ENCODE measurements around the gene USP46. TPM values are rescaled to one million over a fixed set of nuclear protein-coding genes. Genes with fewer than 3 reads are reported as not detected.

The USP46 gene
- total and polyA plus RNA-seq, 2 of the 13 experiments (the other 11 are each of a cell fraction or from before 2014, with no cell fraction given), result 4.7 to 17.4 TPM

- no peak for FAIRE-seq
- Histone ChIP-seq H3K9me3 (ENCODE audit: low read length) (peaks cover 8% of the 10 kb centered on the region), H3K27ac (ENCODE audit: extremely low read length, insufficient read depth, low read length) (no peak overlapping the region), H3K4me1 (ENCODE audit: insufficient read depth, low read length) (peaks cover 43% of the 10 kb centered on the region), H3K9ac (ENCODE audit: insufficient read depth, low read depth, low read length) (peak overlapping the region; percentile 90; the same call in 1 of the 2 replicates), H2AFZ (ENCODE audit: low read length) (no peak overlapping the region), H3K36me3 (replicated peaks in 1 of 2; ENCODE audit: control insufficient read depth in 1 of 2, insufficient read depth in 2 of 2, low read length in 2 of 2) (no peaks in the 10 kb centered on the region), H3K27me3 (ENCODE audit: control insufficient read depth in 1 of 2, insufficient read depth in 2 of 2, low read length in 2 of 2) (no peaks in the 10 kb centered on the region; a peak in 1 of 5 replicates), H3K4me2 (ENCODE audit: low read depth, low read length) (peak overlapping the region; percentile 96), H3K4me3 (replicated peaks in 1 of 3; ENCODE audit: insufficient read depth in 1 of 3, low read depth in 2 of 3, low read length in 3 of 3) (no peak overlapping the region), H4K20me1 (ENCODE audit: insufficient read depth, low read length) (no peaks in the 10 kb centered on the region), H3K79me2 (ENCODE audit: insufficient read depth, low read length) (peaks cover 10% of the 10 kb centered on the region)
- 96% methylated on average over 6 of the region's 6 CpGs for WGBS (ENCODE audit: low lambda C conversion rate)
- no peak for TF ChIP-seq ZBTB43 (CRISPR knock-in tag; conservative IDR thresholded peaks at IDR 0.05)
- TF ChIP-seq, protein P1, sequence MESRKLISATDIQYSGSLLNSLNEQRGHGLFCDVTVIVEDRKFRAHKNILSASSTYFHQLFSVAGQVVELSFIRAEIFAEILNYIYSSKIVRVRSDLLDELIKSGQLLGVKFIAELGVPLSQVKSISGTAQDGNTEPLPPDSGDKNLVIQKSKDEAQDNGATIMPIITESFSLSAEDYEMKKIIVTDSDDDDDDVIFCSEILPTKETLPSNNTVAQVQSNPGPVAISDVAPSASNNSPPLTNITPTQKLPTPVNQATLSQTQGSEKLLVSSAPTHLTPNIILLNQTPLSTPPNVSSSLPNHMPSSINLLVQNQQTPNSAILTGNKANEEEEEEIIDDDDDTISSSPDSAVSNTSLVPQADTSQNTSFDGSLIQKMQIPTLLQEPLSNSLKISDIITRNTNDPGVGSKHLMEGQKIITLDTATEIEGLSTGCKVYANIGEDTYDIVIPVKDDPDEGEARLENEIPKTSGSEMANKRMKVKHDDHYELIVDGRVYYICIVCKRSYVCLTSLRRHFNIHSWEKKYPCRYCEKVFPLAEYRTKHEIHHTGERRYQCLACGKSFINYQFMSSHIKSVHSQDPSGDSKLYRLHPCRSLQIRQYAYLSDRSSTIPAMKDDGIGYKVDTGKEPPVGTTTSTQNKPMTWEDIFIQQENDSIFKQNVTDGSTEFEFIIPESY (CRISPR knock-in tag; IDR thresholded peaks at IDR 0.05), result peak; percentile 77; the same call in 1 of the 2 replicates
- in situ Hi-C loops (cut with HindIII; ENCODE audit: extremely low pct_ligation_motif_present, low pct_unique_long_range_greater_than_20kb) (loop anchor here (5.0 to 10.0 kb wide), 3 partner anchors 52 to 426 kb away; no protein-coding TSS in a partner anchor), intact Hi-C loops (cut with micrococcal nuclease; ENCODE audit: unreplicated experiment) (no loop called here)
- no peak for DNase-seq (ENCODE audit: low spot score)
- ChIA-PET POLR2A (interaction anchor here (7.0 kb wide), 1 partner anchor 52 kb away, joined by 74 read pairs; no protein-coding TSS in a partner anchor), CTCF (ENCODE audit: low intra/inter-chr PET ratio, low total read pairs) (no interaction called here)
- ATAC-seq, result no peak
- no TSS peak for BruUV-seq (replicated peaks)
Measured at GRCh38 chr4:52660643-52661042, 1.5 kb upstream of the USP46 start.

DNA sequence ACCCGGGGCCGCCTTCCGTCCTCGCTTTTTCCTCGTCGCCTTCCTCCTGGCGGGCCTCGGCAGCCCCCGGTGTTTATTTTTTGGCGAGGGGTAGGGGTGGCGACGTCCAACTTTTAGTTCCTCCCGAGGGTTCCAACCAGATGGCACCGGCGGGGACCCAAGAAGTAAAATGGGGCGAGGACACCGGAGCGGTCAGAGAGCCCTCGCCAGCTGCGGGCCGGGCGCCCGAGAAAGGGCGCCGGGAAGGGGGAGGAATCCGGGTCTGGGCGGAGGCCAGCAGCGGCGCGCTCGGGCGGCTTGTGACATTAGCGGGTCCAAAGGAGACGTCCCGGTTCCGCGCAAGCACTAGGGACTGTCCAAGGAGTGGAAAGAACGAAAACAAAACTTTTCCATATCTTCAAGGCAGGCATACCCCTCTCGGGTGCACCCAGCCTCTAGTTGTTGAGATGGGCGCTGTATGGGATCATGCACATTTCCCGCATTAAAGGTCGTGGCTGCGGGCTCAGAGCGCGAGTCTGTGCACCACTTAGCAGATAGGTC, 691 bp upstream of the USP46 start:
- intact Hi-C loops (cut with micrococcal nuclease; ENCODE audit: unreplicated experiment) (loop anchor here (2.0 kb wide), 2 partner anchors 53 to 291 kb away; no protein-coding TSS in a partner anchor), in situ Hi-C loops (cut with HindIII; ENCODE audit: extremely low pct_ligation_motif_present, low pct_unique_long_range_greater_than_20kb) (loop anchor here (5.0 to 10.0 kb wide), 3 partner anchors 53 to 425 kb away; no protein-coding TSS in a partner anchor)
- Histone ChIP-seq H3K27ac (ENCODE audit: extremely low read length, insufficient read depth, low read length) (peak overlapping the region; percentile 78), H2AFZ (ENCODE audit: low read length) (no peak overlapping the region), H3K27me3 (ENCODE audit: control insufficient read depth in 1 of 2, insufficient read depth in 2 of 2, low read length in 2 of 2) (no peaks in the 10 kb centered on the region; a peak in 1 of 5 replicates), H3K4me2 (ENCODE audit: low read depth, low read length) (peak overlapping the region; percentile 96), H4K20me1 (ENCODE audit: insufficient read depth, low read length) (no peaks in the 10 kb centered on the region), H3K36me3 (replicated peaks in 1 of 2; ENCODE audit: control insufficient read depth in 1 of 2, insufficient read depth in 2 of 2, low read length in 2 of 2) (no peaks in the 10 kb centered on the region), H3K4me3 (replicated peaks in 1 of 3; ENCODE audit: insufficient read depth in 1 of 3, low read depth in 2 of 3, low read length in 3 of 3) (peak overlapping the region; percentile 69 to 87 (median 79)), H3K9me3 (ENCODE audit: low read length) (peaks cover 8% of the 10 kb centered on the region), H3K79me2 (ENCODE audit: insufficient read depth, low read length) (peaks cover 11% of the 10 kb centered on the region), H3K9ac (ENCODE audit: insufficient read depth, low read depth, low read length) (peak overlapping the region; percentile 90), H3K4me1 (ENCODE audit: insufficient read depth, low read length) (peaks cover 43% of the 10 kb centered on the region)
- ATAC-seq (peak; percentile 65), FAIRE-seq (no peak), DNase-seq (ENCODE audit: low spot score) (peak; percentile 15)
- BruUV-seq (replicated peaks), result TSS peak; percentile 78
- ChIA-PET CTCF (ENCODE audit: low intra/inter-chr PET ratio, low total read pairs) (no interaction called here), POLR2A (interaction anchor here (1.8 to 7.0 kb wide), 2 partner anchors 53 to 817 kb away, joined by 6 to 74 read pairs; partner anchors contain the start of gene DCUN1D4)
- 5% methylated on average over 18 of the region's 45 CpGs for WGBS (ENCODE audit: low lambda C conversion rate)
- TF ChIP-seq, protein P2, sequence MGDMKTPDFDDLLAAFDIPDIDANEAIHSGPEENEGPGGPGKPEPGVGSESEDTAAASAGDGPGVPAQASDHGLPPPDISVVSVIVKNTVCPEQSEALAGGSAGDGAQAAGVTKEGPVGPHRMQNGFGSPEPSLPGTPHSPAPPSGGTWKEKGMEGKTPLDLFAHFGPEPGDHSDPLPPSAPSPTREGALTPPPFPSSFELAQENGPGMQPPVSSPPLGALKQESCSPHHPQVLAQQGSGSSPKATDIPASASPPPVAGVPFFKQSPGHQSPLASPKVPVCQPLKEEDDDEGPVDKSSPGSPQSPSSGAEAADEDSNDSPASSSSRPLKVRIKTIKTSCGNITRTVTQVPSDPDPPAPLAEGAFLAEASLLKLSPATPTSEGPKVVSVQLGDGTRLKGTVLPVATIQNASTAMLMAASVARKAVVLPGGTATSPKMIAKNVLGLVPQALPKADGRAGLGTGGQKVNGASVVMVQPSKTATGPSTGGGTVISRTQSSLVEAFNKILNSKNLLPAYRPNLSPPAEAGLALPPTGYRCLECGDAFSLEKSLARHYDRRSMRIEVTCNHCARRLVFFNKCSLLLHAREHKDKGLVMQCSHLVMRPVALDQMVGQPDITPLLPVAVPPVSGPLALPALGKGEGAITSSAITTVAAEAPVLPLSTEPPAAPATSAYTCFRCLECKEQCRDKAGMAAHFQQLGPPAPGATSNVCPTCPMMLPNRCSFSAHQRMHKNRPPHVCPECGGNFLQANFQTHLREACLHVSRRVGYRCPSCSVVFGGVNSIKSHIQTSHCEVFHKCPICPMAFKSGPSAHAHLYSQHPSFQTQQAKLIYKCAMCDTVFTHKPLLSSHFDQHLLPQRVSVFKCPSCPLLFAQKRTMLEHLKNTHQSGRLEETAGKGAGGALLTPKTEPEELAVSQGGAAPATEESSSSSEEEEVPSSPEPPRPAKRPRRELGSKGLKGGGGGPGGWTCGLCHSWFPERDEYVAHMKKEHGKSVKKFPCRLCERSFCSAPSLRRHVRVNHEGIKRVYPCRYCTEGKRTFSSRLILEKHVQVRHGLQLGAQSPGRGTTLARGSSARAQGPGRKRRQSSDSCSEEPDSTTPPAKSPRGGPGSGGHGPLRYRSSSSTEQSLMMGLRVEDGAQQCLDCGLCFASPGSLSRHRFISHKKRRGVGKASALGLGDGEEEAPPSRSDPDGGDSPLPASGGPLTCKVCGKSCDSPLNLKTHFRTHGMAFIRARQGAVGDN (CRISPR knock-in tag; IDR thresholded peaks at IDR 0.05), result peak; percentile 58
- TF ChIP-seq JARID2 (CRISPR knock-in tag; IDR thresholded peaks at IDR 0.05; ENCODE audit: insufficient replicate concordance) (no peak), AGO2 (optimal IDR thresholded peaks at IDR 0.05; ENCODE audit: low read depth, low read length) (peak; percentile 47), ZNF768 (CRISPR knock-in tag; IDR thresholded peaks at IDR 0.05) (no peak), FOXO1 (CRISPR knock-in tag; IDR thresholded peaks at IDR 0.05) (0 out of 2 replicates have a peak, but pooled peaks have one; percentile 4), BORCS8-MEF2B (CRISPR knock-in tag; IDR thresholded peaks at IDR 0.05) (no peak), TCF7L2 (IDR thresholded peaks at IDR 0.05; ENCODE audit: low read depth, low read length) (no peak)

Data from HepG2 (cell line).